Parathyroid adenoma (tissue), 2 donors: ENCODE results near the gene DCDC1.

Source experiments
- H2AFZ ChIP-seq: fragments of 300-600 bp; sonication (generic); one replicate; pipeline ENCODE4 v1.7.0; 2017; ENCODE audit warnings: antibody characterized with exemption, mild to moderate bottlenecking
- H3K27ac ChIP-seq: fragments of 300-600 bp; sonication (generic); one replicate; pipeline ENCODE4 v1.7.0; 2017
- H3K27me3 ChIP-seq: fragments of 300-600 bp; sonication (generic); one replicate; pipeline ENCODE4 v1.7.0; 2017; ENCODE audit warnings: low read length; ENCODE audit not compliant: control insufficient read depth, insufficient read depth
- H3K36me3 ChIP-seq: fragments of 300-600 bp; sonication (generic); one replicate; pipeline ENCODE4 v1.7.0; 2017; ENCODE audit warnings: low read length; ENCODE audit not compliant: control insufficient read depth, insufficient read depth
- H3K4me1 ChIP-seq: fragments of 300-600 bp; sonication (generic); one replicate; pipeline ENCODE4 v1.7.0; 2017; ENCODE audit warnings: control low read depth
- H3K4me2 ChIP-seq: fragments of 300-600 bp; sonication (generic); one replicate; pipeline ENCODE4 v1.7.0; 2017; ENCODE audit warnings: low read length
- H3K4me3 ChIP-seq: fragments of 300-600 bp; sonication (generic); one replicate; pipeline ENCODE4 v1.7.0; 2017; ENCODE audit warnings: low read depth, low read length
- H3K79me2 ChIP-seq: fragments of 300-600 bp; sonication (generic); one replicate; pipeline ENCODE4 v1.7.0; 2017; ENCODE audit warnings: control low read depth
- H3K9ac ChIP-seq: fragments of 300-600 bp; sonication (generic); one replicate; pipeline ENCODE4 v1.7.0; 2017; ENCODE audit warnings: mild to moderate bottlenecking
- H3K9me3 ChIP-seq: fragments of 300-600 bp; sonication (generic); one replicate; pipeline ENCODE4 v1.7.0; 2017; ENCODE audit warnings: low read length; ENCODE audit not compliant: control insufficient read depth
- CTCF ChIP-seq: fragments of 300-600 bp; sonication (generic); IDR thresholded peaks from one replicate; pipeline ENCODE4 v1.7.0; 2017; ENCODE audit warnings: antibody characterized with exemption, mild to moderate bottlenecking
- donor health status: primary hyperparathyroidism.

The DCDC1 gene

DNA sequence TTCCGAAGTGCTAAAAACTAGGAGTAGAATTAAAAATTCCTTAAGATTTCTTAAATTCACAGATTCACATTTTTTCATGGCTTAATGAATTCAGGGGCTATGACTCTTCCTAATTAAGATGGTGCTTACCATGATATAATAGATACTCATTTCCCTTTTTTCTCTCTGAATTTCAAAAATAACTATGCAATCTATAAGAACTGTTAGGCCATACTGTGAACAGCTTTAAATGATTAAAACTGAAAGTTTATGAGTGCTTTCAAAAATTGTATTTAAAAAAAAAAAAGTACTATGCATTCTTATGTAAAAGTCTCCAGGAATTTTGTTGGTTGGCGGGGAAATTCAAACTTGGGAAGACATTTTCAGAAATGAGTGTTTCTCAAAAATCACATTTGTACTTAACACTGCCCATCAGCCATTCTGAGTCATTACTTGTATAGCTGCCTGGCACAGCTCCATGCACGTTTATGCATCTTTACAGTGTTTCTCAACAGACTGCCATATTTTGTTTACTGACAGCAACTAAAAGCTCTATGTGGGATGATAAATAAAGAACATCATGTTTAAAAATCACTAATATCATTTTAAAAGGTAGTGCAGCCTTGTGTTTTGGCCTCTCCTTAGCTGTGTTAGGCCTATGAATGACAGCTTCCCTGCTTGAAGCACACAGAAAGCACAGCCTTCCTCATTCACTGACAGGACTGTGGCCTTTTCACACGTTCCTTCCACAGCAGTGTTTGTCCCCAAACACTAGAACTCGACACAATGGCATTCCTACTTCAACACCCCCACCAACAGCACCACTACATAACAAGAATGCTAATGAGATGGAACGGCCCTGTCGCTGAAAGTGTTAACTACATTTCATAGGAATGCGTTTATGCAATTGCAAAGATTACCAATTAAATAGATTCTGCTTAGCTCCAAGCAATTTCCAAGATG, 131.4 kb downstream of the DCDC1 start:
- no peaks in the 10 kb centered on the region for H3K27me3 ChIP-seq
- no peak overlapping the region for H3K4me3 ChIP-seq
- no peak overlapping the region for H2AFZ ChIP-seq
- no peak for TF ChIP-seq CTCF
- H3K27ac ChIP-seq, result no peak overlapping the region
- no peak overlapping the region for H3K9ac ChIP-seq
- no peaks in the 10 kb centered on the region for H3K79me2 ChIP-seq
- no peaks in the 10 kb centered on the region for H3K9me3 ChIP-seq
- H3K4me1 ChIP-seq, result peaks cover 2% of the 10 kb centered on the region
- H3K4me2 ChIP-seq, result no peak overlapping the region
- H3K36me3 ChIP-seq, result no peaks in the 10 kb centered on the region

DNA sequence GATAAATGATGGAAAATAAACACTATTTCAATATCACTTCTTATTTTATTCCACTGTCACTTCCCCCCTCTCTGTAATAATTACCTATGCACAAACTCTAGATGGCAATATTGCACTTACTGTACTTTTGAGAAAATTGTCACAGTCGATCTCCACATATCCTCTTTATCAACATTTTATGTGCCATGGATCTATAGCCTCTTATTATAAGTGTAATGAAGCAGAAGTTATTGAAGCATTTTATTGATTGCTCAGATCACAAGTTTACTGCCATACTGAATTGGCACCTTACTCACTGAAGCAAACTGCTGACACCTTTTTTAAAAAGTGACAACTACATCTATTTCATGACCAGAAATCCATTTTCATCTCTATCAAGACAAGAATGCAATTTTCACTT, 133.4 kb downstream of the DCDC1 start:
- H3K27me3 ChIP-seq, result no peaks in the 10 kb centered on the region
- H3K9me3 ChIP-seq, result no peaks in the 10 kb centered on the region
- H3K4me3 ChIP-seq, result no peak overlapping the region
- H3K36me3 ChIP-seq, result no peaks in the 10 kb centered on the region
- no peak overlapping the region for H3K4me2 ChIP-seq
- H3K9ac ChIP-seq, result no peak overlapping the region
- H3K4me1 ChIP-seq, result peaks cover 2% of the 10 kb centered on the region
- no peak overlapping the region for H2AFZ ChIP-seq
- H3K79me2 ChIP-seq, result no peaks in the 10 kb centered on the region
- TF ChIP-seq CTCF, result no peak
- no peak overlapping the region for H3K27ac ChIP-seq

DNA sequence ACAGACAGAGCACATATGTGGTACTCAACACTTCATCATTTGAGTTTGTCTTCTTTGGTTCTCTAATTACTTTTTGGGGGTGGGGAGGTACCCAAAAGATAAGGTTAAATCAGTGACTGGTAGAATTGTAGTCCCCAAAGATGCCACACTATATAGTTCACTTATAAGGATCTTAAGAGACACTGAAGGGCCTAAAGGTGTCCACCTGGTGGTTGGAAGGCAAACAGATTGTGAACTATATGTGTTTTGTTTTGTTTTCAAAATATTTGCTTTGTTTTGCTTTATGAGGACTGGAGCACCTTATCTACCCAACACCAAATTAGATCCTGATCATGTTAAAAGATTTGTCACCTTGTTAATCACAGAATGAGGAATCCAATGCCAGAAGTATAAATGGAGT, 136.1 kb downstream of the DCDC1 start:
- Histone ChIP-seq H3K4me3 (no peak overlapping the region), H3K27ac (no peak overlapping the region), H2AFZ (no peak overlapping the region), H3K9me3 (no peaks in the 10 kb centered on the region), H3K4me1 (peaks cover 2% of the 10 kb centered on the region), H3K79me2 (no peaks in the 10 kb centered on the region), H3K27me3 (no peaks in the 10 kb centered on the region), H3K4me2 (no peak overlapping the region), H3K9ac (no peak overlapping the region), H3K36me3 (no peaks in the 10 kb centered on the region)
- no peak for TF ChIP-seq CTCF

- Histone ChIP-seq H3K4me1 (peaks cover 2% of the 10 kb centered on the region), H2AFZ (no peak overlapping the region), H3K4me3 (no peak overlapping the region), H3K27ac (no peak overlapping the region), H3K36me3 (no peaks in the 10 kb centered on the region), H3K4me2 (no peak overlapping the region), H3K9me3 (no peaks in the 10 kb centered on the region), H3K79me2 (no peaks in the 10 kb centered on the region), H3K9ac (no peak overlapping the region), H3K27me3 (no peaks in the 10 kb centered on the region)
- no peak for TF ChIP-seq CTCF
These were observed 137.9 kb downstream of the DCDC1 start for GRCh38 chr11:31231601-31232000.

GRCh38 chr11:31218847-31219246, 150.7 kb downstream of the DCDC1 start:
- Histone ChIP-seq H3K27ac (no peak overlapping the region), H3K4me1 (no peaks in the 10 kb centered on the region), H3K9ac (no peak overlapping the region), H2AFZ (no peak overlapping the region), H3K36me3 (no peaks in the 10 kb centered on the region), H3K9me3 (no peaks in the 10 kb centered on the region), H3K4me2 (no peak overlapping the region), H3K4me3 (no peak overlapping the region), H3K27me3 (no peaks in the 10 kb centered on the region), H3K79me2 (no peaks in the 10 kb centered on the region)
- no peak for TF ChIP-seq CTCF
